HCT116 (cell line): Measurements from ENCODE around the gene P2RX3. TPM values are rescaled to one million over a fixed set of nuclear protein-coding genes. Genes with fewer than 3 reads are reported as not detected.

ENCODE experiments used
- ATAC-seq: fragments of 200-7000 bp; cut with Tn5 transposase; 2 replicates; pipeline ENCODE4 v1.9.1; 2020; ENCODE audit warnings: mild to moderate bottlenecking, moderate library complexity
- BruUV-seq: library from RNA; stranded (reverse); fragments of 400-500 nt; replicated peaks from 2 replicates; lab custom pipeline; 2021; lab: Mats Ljungman, UMichigan
- CTCF ChIA-PET: fragments of 300-600 bp; sonication (Branson Sonifier 250); formaldehyde crosslinking; loops from one replicate; lab custom pipeline; 2021; ENCODE audit warnings: antibody characterized with exemption; lab: Charles Lee
- POLR2A ChIA-PET: fragments of 300-600, 350-600 bp; sonication (Branson Sonifier 250); formaldehyde crosslinking; loops from one replicate; lab custom pipeline; 2021; ENCODE audit warnings: antibody characterized with exemption; lab: Charles Lee
- RAD21 ChIA-PET, 2 experiments: fragments of 300-600 bp; sonication (Branson Sonifier 250); formaldehyde crosslinking; loops; one replicate each; lab custom pipeline; 2023; ENCODE audit warnings: low total read pairs in 2 of 2; ENCODE audit not compliant: uncharacterized antibody in 2 of 2, unreplicated experiment in 2 of 2, low non-redundant PET in 1 of 2; lab: Charles Lee
- DNase-seq: peaks from one replicate; pipeline ENCODE4 v3.0.0-alpha.2; 2010; ENCODE audit warnings: low read depth, low spot score
- H2AFZ ChIP-seq: fragments of 200-600 bp; shearing (Covaris generic), sonication (generic); 2 replicates; pipeline ENCODE4 v1.6.1; 2017; ENCODE audit warnings: low read depth, mixed run types, mixed read lengths, antibody characterized with exemption, low read length; ENCODE audit not compliant: poor library complexity, severe bottlenecking
- H3K27ac ChIP-seq: 2 replicates; pipeline ENCODE4 v1.5.1; 2012; ENCODE audit warnings: low read depth, low read length
- H3K27me3 ChIP-seq: fragments of 200-600 bp; sonication (generic); 2 replicates; pipeline ENCODE4 v1.6.1; 2016; ENCODE audit warnings: mixed run types, low read length, mixed read lengths; ENCODE audit not compliant: insufficient read depth
- H3K36me3 ChIP-seq, 2 experiments: fragments of 200-500 bp in 1 of 2; fragments of 200-600 bp in 1 of 2; sonication (Bioruptor generic) in 1 of 2; sonication (generic) in 1 of 2; 2 replicates each; pipeline versions ENCODE4 v1.5.1 to v1.6.1; 2014 to 2016; ENCODE audit warnings: low read length in 2 of 2, inconsistent platforms in 1 of 2, mixed read lengths in 1 of 2, mixed run types in 1 of 2; ENCODE audit not compliant: insufficient read depth in 2 of 2, control insufficient read depth in 1 of 2
- H3K4me1 ChIP-seq, 2 experiments: fragments of 200-600 bp in 1 of 2; sonication (generic) in 1 of 2; 2 replicates each; pipeline versions ENCODE4 v1.5.1 to v1.6.1; 2012 to 2017; ENCODE audit warnings: low read length in 2 of 2, inconsistent platforms in 1 of 2, mild to moderate bottlenecking in 1 of 2, mixed read lengths in 1 of 2, mixed run types in 1 of 2, moderate library complexity in 1 of 2; ENCODE audit not compliant: insufficient read depth in 2 of 2, control insufficient read depth in 1 of 2
- H3K4me2 ChIP-seq: fragments of 200-600 bp; sonication (generic); 2 replicates; pipeline ENCODE4 v1.6.1; 2017; ENCODE audit warnings: mixed run types, low read length, mixed read lengths
- H3K4me3 ChIP-seq, 2 experiments: fragments of 200-600 bp in 1 of 2; sonication (generic) in 1 of 2; replicated peaks in 1 of 2; 2 replicates each; pipeline ENCODE4 v1.5.1; 2011 to 2016; ENCODE audit warnings: low read length in 2 of 2, control low read depth in 1 of 2, low read depth in 1 of 2, mild to moderate bottlenecking in 1 of 2, mixed read lengths in 1 of 2, mixed run types in 1 of 2
- H3K79me2 ChIP-seq: fragments of 200-600 bp; sonication (generic); 2 replicates; pipeline ENCODE4 v1.6.1; 2017; ENCODE audit warnings: mild to moderate bottlenecking, mixed run types, low read length, moderate library complexity, mixed read lengths; ENCODE audit not compliant: insufficient read depth
- H3K9ac ChIP-seq: fragments of 200-600 bp; sonication (generic); 2 replicates; pipeline ENCODE4 v1.6.1; 2016; ENCODE audit warnings: low read length, mixed read lengths
- H3K9me2 ChIP-seq: fragments of 200-600 bp; sonication (generic), shearing (Covaris generic); 2 replicates; pipeline ENCODE4 v1.6.1; 2017; ENCODE audit warnings: mixed run types, mild to moderate bottlenecking, moderate library complexity; ENCODE audit not compliant: insufficient read depth
- H3K9me3 ChIP-seq, 2 experiments: fragments of 200-500 bp in 1 of 2; fragments of 200-600 bp in 1 of 2; sonication (Bioruptor generic) in 1 of 2; sonication (generic) in 1 of 2; 2 replicates each; pipeline ENCODE4 v1.6.1; 2014 to 2017; ENCODE audit warnings: low read length in 2 of 2, mixed read lengths in 2 of 2, inconsistent platforms in 1 of 2, low read depth in 1 of 2, mild to moderate bottlenecking in 1 of 2, mixed run types in 1 of 2, moderate library complexity in 1 of 2; ENCODE audit not compliant: control insufficient read depth in 1 of 2, insufficient read depth in 1 of 2
- H4K20me1 ChIP-seq: fragments of 200-600 bp; sonication (generic), shearing (Covaris generic); 2 replicates; pipeline ENCODE4 v1.6.1; 2017; ENCODE audit warnings: mixed run types, mild to moderate bottlenecking, moderate library complexity; ENCODE audit not compliant: insufficient read depth
- CBX3 ChIP-seq: IDR thresholded peaks from 2 replicates; pipeline ENCODE4 v1.6.1; 2012; ENCODE audit warnings: low read depth
- CEBPB ChIP-seq: IDR thresholded peaks from 2 replicates; pipeline ENCODE4 v1.6.1; 2012; ENCODE audit warnings: low read depth
- EZH2 ChIP-seq: fragments of 200-600 bp; sonication (generic); IDR thresholded peaks from 2 replicates; pipeline ENCODE4 v1.6.1; 2017; ENCODE audit warnings: antibody characterized with exemption, mixed run types
- EZH2phosphoT487 ChIP-seq: fragments of 200-600 bp; IDR thresholded peaks from 2 replicates; pipeline ENCODE4 v1.6.1; 2018; ENCODE audit warnings: antibody characterized with exemption, borderline replicate concordance
- FOSL1 ChIP-seq: IDR thresholded peaks from 2 replicates; pipeline ENCODE4 v1.6.1; 2012; ENCODE audit warnings: low read depth
- POLR2A ChIP-seq: IDR thresholded peaks from 2 replicates; pipeline ENCODE4 v1.7.0; 2011; ENCODE audit warnings: borderline replicate concordance; ENCODE audit not compliant: insufficient read depth, insufficient read length; ENCODE audit errors: extremely low read depth
- POLR2AphosphoS5 ChIP-seq: IDR thresholded peaks from 2 replicates; pipeline ENCODE4 v1.6.1; 2011; ENCODE audit warnings: mild to moderate bottlenecking, low read depth, low read length, moderate library complexity
- RAD21 ChIP-seq: IDR thresholded peaks from 2 replicates; pipeline ENCODE4 v1.6.1; 2012; ENCODE audit warnings: low read depth, mild to moderate bottlenecking
- SIN3A ChIP-seq: IDR thresholded peaks from 2 replicates; pipeline ENCODE4 v1.6.1; 2012; ENCODE audit warnings: low read depth
- ZFX ChIP-seq: fragments of 450-650 bp; IDR thresholded peaks from 2 replicates; pipeline ENCODE4 v1.6.1; 2017
- ZNF274 ChIP-seq: fragments of 200-500 bp; sonication (Bioruptor generic); IDR thresholded peaks from 2 replicates; pipeline ENCODE4 v1.6.1; 2014; ENCODE audit warnings: mild to moderate bottlenecking, low read depth, low read length, inconsistent platforms
- intact Hi-C: fragments of 100-400 bp; cut with micrococcal nuclease; formaldehyde crosslinking; loops from 2 replicates; pipeline ENCODE4 v1.10.0; 2022
- total RNA-seq: library from RNA; stranded (reverse); gene quantifications from one replicate; pipeline ENCODE4 v1.2.1, GENCODE V29; 2021; ENCODE audit not compliant: unreplicated experiment
- TF ChIP-seq, protein P1 (sequence below), 3 experiments: fragments of 200-600 bp in 1 of 3; sonication (generic) in 1 of 3; IDR thresholded peaks in 2 of 3; conservative IDR thresholded peaks in 1 of 3; 2 replicates each; pipeline ENCODE4 v1.5.1; 2012 to 2017; ENCODE audit warnings: low read depth in 2 of 3, low read length in 2 of 3, antibody characterized with exemption in 1 of 3, borderline replicate concordance in 1 of 3, control low read depth in 1 of 3, mild to moderate bottlenecking in 1 of 3, mixed read lengths in 1 of 3, mixed run types in 1 of 3, moderate library complexity in 1 of 3; ENCODE audit not compliant: insufficient read depth in 1 of 3
- TF ChIP-seq, protein P2 (sequence below): IDR thresholded peaks from 2 replicates; pipeline ENCODE4 v1.6.1; 2012
- TF ChIP-seq, protein P3 (sequence below): IDR thresholded peaks from 2 replicates; pipeline ENCODE4 v1.6.1; 2012; ENCODE audit warnings: low read depth
- TF ChIP-seq, protein P4 (sequence below): IDR thresholded peaks from 2 replicates; pipeline ENCODE4 v1.6.1; 2012

Gene P2RX3
- total RNA-seq, 1 experiment from 2014 or later, result not detected

DNA sequence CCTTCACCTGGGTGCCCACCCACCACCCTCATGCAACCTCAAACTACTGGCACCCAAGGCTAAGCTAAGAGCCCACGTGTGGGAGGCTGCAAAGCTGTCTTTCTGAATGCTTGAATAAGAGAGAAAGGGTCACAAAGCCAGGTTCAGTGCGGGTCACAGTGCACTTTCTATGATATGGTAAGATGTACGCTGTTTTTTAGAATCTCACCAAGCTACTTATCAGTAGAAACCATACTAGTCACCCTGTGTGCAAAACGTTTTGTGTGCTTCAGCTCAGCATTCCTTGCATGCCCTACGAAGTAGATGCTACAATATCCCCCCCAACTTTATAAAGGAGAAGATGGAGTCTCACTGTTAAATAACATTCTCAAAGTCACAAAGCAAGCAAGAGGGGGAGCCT is 14.9 kb downstream of the P2RX3 start:
- H2AFZ ChIP-seq, result no peak overlapping the region
- TF ChIP-seq SIN3A, result no peak
- TF ChIP-seq, protein P1, sequence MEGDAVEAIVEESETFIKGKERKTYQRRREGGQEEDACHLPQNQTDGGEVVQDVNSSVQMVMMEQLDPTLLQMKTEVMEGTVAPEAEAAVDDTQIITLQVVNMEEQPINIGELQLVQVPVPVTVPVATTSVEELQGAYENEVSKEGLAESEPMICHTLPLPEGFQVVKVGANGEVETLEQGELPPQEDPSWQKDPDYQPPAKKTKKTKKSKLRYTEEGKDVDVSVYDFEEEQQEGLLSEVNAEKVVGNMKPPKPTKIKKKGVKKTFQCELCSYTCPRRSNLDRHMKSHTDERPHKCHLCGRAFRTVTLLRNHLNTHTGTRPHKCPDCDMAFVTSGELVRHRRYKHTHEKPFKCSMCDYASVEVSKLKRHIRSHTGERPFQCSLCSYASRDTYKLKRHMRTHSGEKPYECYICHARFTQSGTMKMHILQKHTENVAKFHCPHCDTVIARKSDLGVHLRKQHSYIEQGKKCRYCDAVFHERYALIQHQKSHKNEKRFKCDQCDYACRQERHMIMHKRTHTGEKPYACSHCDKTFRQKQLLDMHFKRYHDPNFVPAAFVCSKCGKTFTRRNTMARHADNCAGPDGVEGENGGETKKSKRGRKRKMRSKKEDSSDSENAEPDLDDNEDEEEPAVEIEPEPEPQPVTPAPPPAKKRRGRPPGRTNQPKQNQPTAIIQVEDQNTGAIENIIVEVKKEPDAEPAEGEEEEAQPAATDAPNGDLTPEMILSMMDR (IDR thresholded peaks at IDR 0.05 in 2 of 3, conservative IDR thresholded peaks at IDR 0.05 in 1 of 3; ENCODE audit: borderline replicate concordance in 1 of 3, insufficient read depth in 1 of 3, low read depth in 2 of 3, low read length in 2 of 3), result no peak
- no peak for TF ChIP-seq CBX3
- TF ChIP-seq EZH2, result no peak
- no peak for TF ChIP-seq RAD21
- no peak for TF ChIP-seq CEBPB
- no peak for TF ChIP-seq FOSL1
- TF ChIP-seq EZH2phosphoT487, result no peak
- no peak for TF ChIP-seq POLR2A
- no peak for TF ChIP-seq ZFX
- TF ChIP-seq, protein P2, sequence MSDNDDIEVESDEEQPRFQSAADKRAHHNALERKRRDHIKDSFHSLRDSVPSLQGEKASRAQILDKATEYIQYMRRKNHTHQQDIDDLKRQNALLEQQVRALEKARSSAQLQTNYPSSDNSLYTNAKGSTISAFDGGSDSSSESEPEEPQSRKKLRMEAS, result no peak
- TF ChIP-seq POLR2AphosphoS5, result no peak
- TF ChIP-seq, protein P3, sequence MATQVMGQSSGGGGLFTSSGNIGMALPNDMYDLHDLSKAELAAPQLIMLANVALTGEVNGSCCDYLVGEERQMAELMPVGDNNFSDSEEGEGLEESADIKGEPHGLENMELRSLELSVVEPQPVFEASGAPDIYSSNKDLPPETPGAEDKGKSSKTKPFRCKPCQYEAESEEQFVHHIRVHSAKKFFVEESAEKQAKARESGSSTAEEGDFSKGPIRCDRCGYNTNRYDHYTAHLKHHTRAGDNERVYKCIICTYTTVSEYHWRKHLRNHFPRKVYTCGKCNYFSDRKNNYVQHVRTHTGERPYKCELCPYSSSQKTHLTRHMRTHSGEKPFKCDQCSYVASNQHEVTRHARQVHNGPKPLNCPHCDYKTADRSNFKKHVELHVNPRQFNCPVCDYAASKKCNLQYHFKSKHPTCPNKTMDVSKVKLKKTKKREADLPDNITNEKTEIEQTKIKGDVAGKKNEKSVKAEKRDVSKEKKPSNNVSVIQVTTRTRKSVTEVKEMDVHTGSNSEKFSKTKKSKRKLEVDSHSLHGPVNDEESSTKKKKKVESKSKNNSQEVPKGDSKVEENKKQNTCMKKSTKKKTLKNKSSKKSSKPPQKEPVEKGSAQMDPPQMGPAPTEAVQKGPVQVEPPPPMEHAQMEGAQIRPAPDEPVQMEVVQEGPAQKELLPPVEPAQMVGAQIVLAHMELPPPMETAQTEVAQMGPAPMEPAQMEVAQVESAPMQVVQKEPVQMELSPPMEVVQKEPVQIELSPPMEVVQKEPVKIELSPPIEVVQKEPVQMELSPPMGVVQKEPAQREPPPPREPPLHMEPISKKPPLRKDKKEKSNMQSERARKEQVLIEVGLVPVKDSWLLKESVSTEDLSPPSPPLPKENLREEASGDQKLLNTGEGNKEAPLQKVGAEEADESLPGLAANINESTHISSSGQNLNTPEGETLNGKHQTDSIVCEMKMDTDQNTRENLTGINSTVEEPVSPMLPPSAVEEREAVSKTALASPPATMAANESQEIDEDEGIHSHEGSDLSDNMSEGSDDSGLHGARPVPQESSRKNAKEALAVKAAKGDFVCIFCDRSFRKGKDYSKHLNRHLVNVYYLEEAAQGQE, result no peak
- no peak for TF ChIP-seq ZNF274
- TF ChIP-seq, protein P4, sequence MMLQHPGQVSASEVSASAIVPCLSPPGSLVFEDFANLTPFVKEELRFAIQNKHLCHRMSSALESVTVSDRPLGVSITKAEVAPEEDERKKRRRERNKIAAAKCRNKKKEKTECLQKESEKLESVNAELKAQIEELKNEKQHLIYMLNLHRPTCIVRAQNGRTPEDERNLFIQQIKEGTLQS, result no peak
- no TSS peak for BruUV-seq
- no peaks in the 10 kb centered on the region for H3K36me3 ChIP-seq
- no peak overlapping the region for H3K27ac ChIP-seq
- H3K27me3 ChIP-seq, result no peaks in the 10 kb centered on the region
- ChIA-PET CTCF (interaction anchor here (0.5 to 0.7 kb wide), 2 partner anchors 13 to 27 kb away, joined by 3 read pairs; no protein-coding TSS in a partner anchor), RAD21 (no interaction called here), POLR2A (no interaction called here)
- no peaks in the 10 kb centered on the region for H4K20me1 ChIP-seq
- intact Hi-C loops, result no loop called here
- DNase-seq (no peak), ATAC-seq (no peak)
- no peak overlapping the region for H3K9ac ChIP-seq
- peaks cover 3 to 8% of the 10 kb centered on the region in 2 experiments; a peak in 3 of 4 replicates for H3K4me1 ChIP-seq
- H3K79me2 ChIP-seq, result no peaks in the 10 kb centered on the region
- no peak overlapping the region for H3K4me2 ChIP-seq
- H3K4me3 ChIP-seq, result no peak overlapping the region
- no peaks in the 10 kb centered on the region for H3K9me3 ChIP-seq
- no peaks in the 10 kb centered on the region for H3K9me2 ChIP-seq
